Common myeloid progenitor, CD34-positive (primary cell): ENCODE measurements around the gene BACH2.

Source experiments
- CTCF ChIA-PET: fragments of 350-600 bp; sonication (Branson Sonifier 250); formaldehyde crosslinking; loops from one replicate; lab custom pipeline; 2021; ENCODE audit warnings: antibody characterized with exemption; lab: Charles Lee
- POLR2A ChIA-PET: fragments of 350-600 bp; sonication (Branson Sonifier 250); formaldehyde crosslinking; loops from one replicate; lab custom pipeline; 2021; ENCODE audit warnings: antibody characterized with exemption; lab: Charles Lee
- DNase-seq, 3 donors: peaks; one replicate each; pipeline versions ENCODE4 v3.0.0 to v3.0.0-alpha.2; 2013
- H3K27ac ChIP-seq, 2 experiments: 1 replicate in 1 of 2; 2 replicates in 1 of 2; pipeline ENCODE4 v1.7.0; 2013; ENCODE audit warnings: inconsistent platforms in 2 of 2, low read length in 2 of 2, mild to moderate bottlenecking in 2 of 2, low read depth in 1 of 2, moderate library complexity in 1 of 2; ENCODE audit not compliant: severe bottlenecking in 2 of 2, insufficient read depth in 1 of 2, poor library complexity in 1 of 2
- H3K27me3 ChIP-seq, 5 experiments: replicated peaks in 2 of 5; 1 replicate in 3 of 5; 2 replicates in 2 of 5; pipeline versions ENCODE4 v1.6.1 to v1.7.0; 2013; ENCODE audit warnings: low read length in 4 of 5, mild to moderate bottlenecking in 2 of 5, moderate library complexity in 2 of 5, inconsistent platforms in 1 of 5; ENCODE audit not compliant: insufficient read depth in 5 of 5, control insufficient read depth in 4 of 5
- H3K36me3 ChIP-seq, 4 experiments: 1 replicate in 2 of 4; 2 replicates in 2 of 4; pipeline versions ENCODE4 v1.6.1 to v1.7.0; 2013; ENCODE audit warnings: low read length in 3 of 4, control low read depth in 1 of 4, mild to moderate bottlenecking in 1 of 4; ENCODE audit not compliant: control insufficient read depth in 4 of 4, insufficient read depth in 4 of 4
- H3K4me1 ChIP-seq, 4 experiments: 1 replicate in 3 of 4; 2 replicates in 1 of 4; pipeline versions ENCODE4 v1.6.1 to v1.7.1; 2013; ENCODE audit warnings: low read length in 3 of 4, mild to moderate bottlenecking in 3 of 4, control low read depth in 1 of 4, inconsistent platforms in 1 of 4, moderate library complexity in 1 of 4; ENCODE audit not compliant: control insufficient read depth in 4 of 4, insufficient read depth in 4 of 4; ENCODE audit errors: control extremely low read depth in 1 of 4
- H3K4me3 ChIP-seq, 7 experiments: 1 replicate in 4 of 7; 2 replicates in 3 of 7; pipeline versions ENCODE4 v1.5.1 to v1.7.0; 2013; ENCODE audit warnings: mild to moderate bottlenecking in 7 of 7, low read length in 6 of 7, moderate library complexity in 6 of 7, inconsistent platforms in 2 of 7, low read depth in 2 of 7, control low read depth in 1 of 7; ENCODE audit not compliant: insufficient read depth in 4 of 7, control insufficient read depth in 1 of 7; ENCODE audit errors: extremely low read depth in 1 of 7
- H3K9me3 ChIP-seq, 5 experiments: 1 replicate in 4 of 5; 2 replicates in 1 of 5; pipeline versions ENCODE4 v1.6.1 to v1.7.1; 2013; ENCODE audit warnings: low read length in 4 of 5, mild to moderate bottlenecking in 2 of 5, inconsistent platforms in 1 of 5, low read depth in 1 of 5, moderate library complexity in 1 of 5; ENCODE audit not compliant: control insufficient read depth in 4 of 5, insufficient read depth in 2 of 5; ENCODE audit errors: control extremely low read depth in 1 of 5
- WGBS: methylation state at CpG from one replicate; pipeline ENCODE4 v1.1.5; 2013; ENCODE audit not compliant: insufficient coverage; 5-methylcytosine and 5-hydroxymethylcytosine counted together

BACH2 gene

DNA sequence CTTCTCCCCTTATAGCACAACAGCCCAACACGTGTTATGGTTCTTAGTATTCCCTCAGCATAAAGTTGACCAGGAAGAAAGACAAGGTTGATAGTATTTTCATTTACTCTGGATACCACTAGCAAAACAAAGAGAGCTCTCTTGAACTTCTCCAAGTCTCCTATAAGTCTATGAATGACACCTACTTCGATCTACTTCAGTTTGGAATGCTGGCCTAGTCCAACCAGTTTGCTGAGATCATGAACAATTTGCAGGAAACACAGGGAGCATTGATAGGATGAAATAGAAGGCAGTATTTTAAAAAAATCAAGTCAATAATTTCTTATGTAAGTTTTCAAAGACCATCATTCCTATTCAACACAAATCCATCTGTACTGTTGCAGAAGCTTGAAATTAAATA, 308.8 kb downstream of the BACH2 start:
- H3K4me1 ChIP-seq: peaks cover 0 to 10% (median 7%) of the 10 kb centered on the region in 4 experiments
- H3K27me3 ChIP-seq: no peaks in the 10 kb centered on the region
- no peak overlapping the region for H3K4me3 ChIP-seq
- DNase-seq: no peak
- 80% methylated on average over 1 of the region's 2 CpGs for WGBS
- H3K9me3 ChIP-seq: no peaks in the 10 kb centered on the region
- ChIA-PET POLR2A (no interaction called here), CTCF (interaction anchor here (0.8 to 1.5 kb wide), 4 partner anchors 11 to 61 kb away, joined by 3 to 7 read pairs (median 4); no protein-coding TSS in a partner anchor)
- no peaks in the 10 kb centered on the region for H3K36me3 ChIP-seq
- no peak overlapping the region for H3K27ac ChIP-seq

- no peak for DNase-seq
Observed at GRCh38 chr6:89987140-89987539, 309.5 kb downstream of the BACH2 start.

DNA sequence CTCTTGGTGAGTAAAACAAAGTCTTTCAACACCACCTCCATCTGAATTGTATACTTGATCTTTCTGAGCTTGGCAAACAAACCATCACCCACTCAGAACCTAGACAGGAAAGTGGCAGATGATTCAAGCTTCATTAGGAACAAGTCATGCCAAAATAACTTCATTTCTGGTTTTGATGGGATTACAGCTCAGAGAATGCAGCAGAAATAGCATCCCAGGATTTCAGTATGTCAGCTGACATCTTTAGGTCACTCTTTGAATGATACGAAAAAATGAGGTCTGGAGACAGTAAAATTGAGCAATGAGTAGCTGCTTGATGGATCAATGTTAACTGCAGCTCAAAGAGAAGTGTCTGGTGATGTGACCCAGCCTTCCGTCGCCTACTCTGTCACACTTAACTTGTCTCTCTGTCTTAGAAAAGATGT, 310.0 kb downstream of the BACH2 start:
- DNase-seq: no peak
- WGBS: 100% methylated on average over 1 of the region's 3 CpGs
- POLR2A ChIA-PET: no interaction called here

More at GRCh38 chr6:89987140-89987539, 309.5 kb downstream of the BACH2 start:
- Histone ChIP-seq H3K4me1 (peaks cover 0 to 10% (median 7%) of the 10 kb centered on the region in 4 experiments), H3K27me3 (no peaks in the 10 kb centered on the region), H3K9me3 (no peaks in the 10 kb centered on the region), H3K27ac (no peak overlapping the region), H3K36me3 (no peaks in the 10 kb centered on the region), H3K4me3 (no peak overlapping the region)
- POLR2A ChIA-PET: no interaction called here
- WGBS: 100% methylated on average over 3 of the region's 3 CpGs
- CTCF ChIA-PET: interaction anchor here (1.0 to 1.1 kb wide), 2 partner anchors 10 to 409 kb away, joined by 3 read pairs; no protein-coding TSS in a partner anchor

GRCh38 chr6:89985751-89986493, 310.7 kb downstream of the BACH2 start:
- POLR2A ChIA-PET: interaction anchor here (0.7 kb wide), 1 partner anchor 12 kb away, joined by 4 read pairs; no protein-coding TSS in a partner anchor
- no peak overlapping the region for H3K4me3 ChIP-seq
- no peaks in the 10 kb centered on the region for H3K9me3 ChIP-seq
- H3K27me3 ChIP-seq: no peaks in the 10 kb centered on the region
- H3K27ac ChIP-seq: no peak overlapping the region
- no peak for DNase-seq
- no peaks in the 10 kb centered on the region for H3K36me3 ChIP-seq
- CTCF ChIA-PET: interaction anchor here (0.7 to 1.0 kb wide), 3 partner anchors 26 to 598 kb away, joined by 3 to 7 read pairs (median 3); no protein-coding TSS in a partner anchor
- peaks cover 0 to 10% (median 7%) of the 10 kb centered on the region in 4 experiments for H3K4me1 ChIP-seq
- 99% methylated on average over 9 of the region's 11 CpGs for WGBS

More for the DNA sequence above, 310.0 kb downstream of the BACH2 start:
- Histone ChIP-seq H3K4me1 (peaks cover 0 to 10% (median 7%) of the 10 kb centered on the region in 4 experiments), H3K27ac (no peak overlapping the region), H3K4me3 (no peak overlapping the region), H3K27me3 (no peaks in the 10 kb centered on the region), H3K36me3 (no peaks in the 10 kb centered on the region), H3K9me3 (no peaks in the 10 kb centered on the region)
- CTCF ChIA-PET: interaction anchor here (0.9 to 1.1 kb wide), 3 partner anchors 9 to 410 kb away, joined by 3 to 7 read pairs (median 3); no protein-coding TSS in a partner anchor

GRCh38 chr6:89984926-89985750, 311.5 kb downstream of the BACH2 start:
- POLR2A ChIA-PET: interaction anchor here (0.7 kb wide), 1 partner anchor 13 kb away, joined by 4 read pairs; no protein-coding TSS in a partner anchor

GRCh38 chr6:89980353-89980752, 316.3 kb downstream of the BACH2 start:
- peaks cover 0 to 3% (median 0%) of the 10 kb centered on the region in 4 experiments for H3K36me3 ChIP-seq
- no peaks in the 10 kb centered on the region for H3K27me3 ChIP-seq
- H3K4me1 ChIP-seq: peaks cover 0 to 5% (median 4%) of the 10 kb centered on the region in 4 experiments
- no peaks in the 10 kb centered on the region for H3K9me3 ChIP-seq
- DNase-seq: no peak
- CTCF ChIA-PET: interaction anchor here (0.7 to 1.3 kb wide), 2 partner anchors 298 to 494 kb away, joined by 3 read pairs; no protein-coding TSS in a partner anchor
- no peak overlapping the region for H3K4me3 ChIP-seq
- POLR2A ChIA-PET: no interaction called here
- no peak overlapping the region for H3K27ac ChIP-seq

More at GRCh38 chr6:89984926-89985750, 311.5 kb downstream of the BACH2 start:
- CTCF ChIA-PET: interaction anchor here (0.7 kb wide), 1 partner anchor 599 kb away, joined by 3 read pairs; no protein-coding TSS in a partner anchor
- peak in 2 of 3 donors; percentile 53 to 72 for DNase-seq
- no peaks in the 10 kb centered on the region for H3K9me3 ChIP-seq
- no peak overlapping the region for H3K27ac ChIP-seq
- no peaks in the 10 kb centered on the region for H3K27me3 ChIP-seq
- 86% methylated on average over 11 of the region's 12 CpGs for WGBS
- H3K4me1 ChIP-seq: peaks cover 0 to 10% (median 7%) of the 10 kb centered on the region in 4 experiments
- no peaks in the 10 kb centered on the region for H3K36me3 ChIP-seq
- no peak overlapping the region for H3K4me3 ChIP-seq
